Measurements from ENCODE around the gene GNG3.
"Not testable (repeated sequence)": the region's sequence is repeated elsewhere in the genome, so short reads cannot be mapped to it uniquely, and the experiment has no call there.

GNG3 gene

GRCh38 chr11:62716816-62717215, 9.3 kb downstream of the GNG3 start:
- no peak for DNase-seq (ENCODE audit: low read depth)

GRCh38 chr11:62719302-62719978, 12.0 kb downstream of the GNG3 start:
- no peak for DNase-seq (ENCODE audit: low read depth)

GRCh38 chr11:62721994-62722393, 14.5 kb downstream of the GNG3 start:
- no peak for DNase-seq (ENCODE audit: low read depth)

- DNase-seq (ENCODE audit: low read depth) = no peak
Measured at GRCh38 chr11:62724171-62724570, 16.7 kb downstream of the GNG3 start.

- DNase-seq (ENCODE audit: low read depth) = no peak
Measured at GRCh38 chr11:62725646-62726045, 18.2 kb downstream of the GNG3 start.

- no peak for DNase-seq (ENCODE audit: low read depth)
Measured at GRCh38 chr11:62726156-62726914, 18.9 kb downstream of the GNG3 start.

- no peak for DNase-seq (ENCODE audit: low read depth)
Measured at GRCh38 chr11:62726915-62727164, 19.4 kb downstream of the GNG3 start.

- DNase-seq (ENCODE audit: low read depth) = peak; percentile 98
Measured at GRCh38 chr11:62727165-62727871, 19.8 kb downstream of the GNG3 start, which contains the start of gene HNRNPUL2. TSS of gene HNRNPUL2 (minus strand) at chr11:62727457. CDS start at chr11:62727156, 301 bp downstream.

GRCh38 chr11:62727872-62728170, 20.3 kb downstream of the GNG3 start:
- peak; percentile 83 for DNase-seq (ENCODE audit: low read depth)

GRCh38 chr11:62728171-62728988, 20.9 kb downstream of the GNG3 start, which contains the start of gene TTC9C:
TSS of gene TTC9C (plus strand) at chr11:62728486. CDS start at chr11:62728849, 363 bp downstream.
- peak; percentile 79 for DNase-seq (ENCODE audit: low read depth)

- not testable (repeated sequence) for DNase-seq (ENCODE audit: low read depth)
Measured at GRCh38 chr11:62730076-62730475, 22.6 kb downstream of the GNG3 start.

- no peak for DNase-seq (ENCODE audit: low read depth)
Measured at GRCh38 chr11:62732830-62733229, 25.4 kb downstream of the GNG3 start.

- DNase-seq (ENCODE audit: low read depth) = no peak
Measured at GRCh38 chr11:62737196-62737595, 29.7 kb downstream of the GNG3 start.

GRCh38 chr11:62747475-62748160, 40.1 kb downstream of the GNG3 start:
- DNase-seq (ENCODE audit: low read depth) = no peak

- DNase-seq (ENCODE audit: low read depth) = not testable (repeated sequence)
Measured at GRCh38 chr11:62749931-62750330, 42.5 kb downstream of the GNG3 start.

GRCh38 chr11:62752177-62752785, 44.8 kb downstream of the GNG3 start:
- DNase-seq (ENCODE audit: low read depth) = no peak

GRCh38 chr11:62752994-62753735, 45.7 kb downstream of the GNG3 start:
- DNase-seq (ENCODE audit: low read depth) = no peak

- peak; percentile 95 for DNase-seq (ENCODE audit: low read depth)
Measured at GRCh38 chr11:62753736-62754603, 46.5 kb downstream of the GNG3 start, which contains the start of gene ZBTB3. TSS of gene ZBTB3 (minus strand) at chr11:62754160. CDS start at chr11:62753664, 496 bp downstream.

GRCh38 chr11:62755086-62755615, 47.7 kb downstream of the GNG3 start:
- no peak for DNase-seq (ENCODE audit: low read depth)
